CD4-positive, alpha-beta T cell treated with Interleukin-15 for 1 hour (primary cell): ENCODE data around the gene GYG1.

Source experiments
- DNase-seq: peaks from one replicate; pipeline ENCODE4 v3.0.0-alpha.2; 2020

Gene GYG1

DNA sequence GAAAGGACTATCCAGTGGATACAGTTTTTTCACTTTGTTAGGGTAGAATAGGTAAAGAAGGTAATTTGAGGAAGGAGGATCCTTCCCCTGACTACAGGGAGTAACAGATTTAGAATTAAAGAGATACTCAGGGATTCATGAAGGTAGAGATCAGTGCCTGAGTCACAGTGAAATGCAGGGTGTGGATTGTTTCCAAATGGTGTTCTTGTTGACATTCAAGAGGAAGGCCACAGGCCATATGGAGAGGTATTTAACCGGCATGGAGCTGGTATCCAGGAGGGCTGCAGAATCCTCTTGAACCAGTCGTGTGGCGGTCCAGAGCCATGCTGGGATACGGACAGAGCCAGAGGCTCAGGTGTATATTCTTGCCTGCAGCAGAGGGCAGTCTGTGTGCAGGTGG is 28.2 kb downstream of the GYG1 start:
- no peak for DNase-seq

- DNase-seq: no peak
These were observed 29.0 kb downstream of the GYG1 start for GRCh38 chr3:149020196-149020838.

GRCh38 chr3:149020839-149021252 is 29.5 kb downstream of the GYG1 start:
- DNase-seq: no peak

DNA sequence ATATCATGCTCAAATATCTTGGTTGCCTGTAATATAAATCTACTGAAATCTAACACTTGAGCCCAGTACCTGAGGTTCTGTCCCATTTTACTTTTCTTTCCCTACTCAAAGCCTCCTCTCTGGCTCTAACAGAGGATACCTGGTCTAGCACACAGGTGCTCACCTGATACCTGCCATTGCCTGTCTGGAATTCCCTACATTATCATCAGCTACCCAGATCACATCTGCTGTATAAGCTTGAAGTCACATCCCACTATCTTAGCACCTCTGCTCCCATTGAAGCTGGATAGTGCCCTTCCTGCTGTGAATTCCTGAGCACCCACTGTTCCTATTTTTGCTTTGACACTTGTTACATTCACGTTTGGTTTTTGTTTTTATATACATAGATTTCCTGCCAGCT is 30.5 kb downstream of the GYG1 start:
- DNase-seq: no peak

GRCh38 chr3:149023951-149024350 is 32.6 kb downstream of the GYG1 start:
- DNase-seq: no peak

DNA sequence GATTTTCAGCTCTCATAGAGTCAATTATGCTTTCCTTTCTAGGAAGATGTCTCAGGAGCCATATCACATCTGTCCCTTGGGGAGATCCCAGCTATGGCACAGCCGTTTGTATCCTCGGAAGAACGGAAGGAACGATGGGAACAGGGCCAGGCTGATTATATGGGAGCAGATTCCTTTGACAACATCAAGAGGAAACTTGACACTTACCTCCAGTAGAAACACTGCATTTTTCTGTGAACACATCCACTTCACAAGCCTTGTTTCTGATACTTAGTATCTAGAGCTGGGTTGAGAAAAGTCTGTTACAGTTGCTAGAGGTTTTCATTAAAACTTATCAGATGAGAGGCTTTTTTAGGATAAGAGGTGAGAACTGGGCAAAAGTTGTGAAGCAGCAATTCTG is 35.4 kb downstream of the GYG1 start:
- no peak for DNase-seq

- no peak for DNase-seq
These were observed 39.8 kb downstream of the GYG1 start for GRCh38 chr3:149031096-149031495.

DNA sequence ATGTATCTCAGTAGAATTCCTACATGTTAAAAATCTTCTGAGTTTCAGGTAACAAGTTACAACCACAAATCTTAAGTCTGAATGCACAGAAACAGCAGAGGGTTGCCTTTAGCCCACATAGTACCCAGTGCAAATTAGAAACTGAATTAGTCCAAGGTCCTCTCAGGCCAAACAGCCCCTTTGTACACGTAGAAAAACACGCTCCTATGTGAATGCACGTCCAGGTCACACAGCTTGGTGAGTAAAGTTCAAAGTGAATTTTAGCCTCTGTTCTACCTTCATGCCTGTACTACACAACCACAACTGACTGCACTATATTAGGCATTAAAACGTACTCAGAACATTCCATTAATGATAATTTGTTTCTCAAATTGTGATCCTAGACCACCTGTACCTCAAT is 46.3 kb downstream of the GYG1 start:
- no peak for DNase-seq

- DNase-seq: no peak
These were observed 47.0 kb downstream of the GYG1 start for GRCh38 chr3:149038322-149038721.

DNA sequence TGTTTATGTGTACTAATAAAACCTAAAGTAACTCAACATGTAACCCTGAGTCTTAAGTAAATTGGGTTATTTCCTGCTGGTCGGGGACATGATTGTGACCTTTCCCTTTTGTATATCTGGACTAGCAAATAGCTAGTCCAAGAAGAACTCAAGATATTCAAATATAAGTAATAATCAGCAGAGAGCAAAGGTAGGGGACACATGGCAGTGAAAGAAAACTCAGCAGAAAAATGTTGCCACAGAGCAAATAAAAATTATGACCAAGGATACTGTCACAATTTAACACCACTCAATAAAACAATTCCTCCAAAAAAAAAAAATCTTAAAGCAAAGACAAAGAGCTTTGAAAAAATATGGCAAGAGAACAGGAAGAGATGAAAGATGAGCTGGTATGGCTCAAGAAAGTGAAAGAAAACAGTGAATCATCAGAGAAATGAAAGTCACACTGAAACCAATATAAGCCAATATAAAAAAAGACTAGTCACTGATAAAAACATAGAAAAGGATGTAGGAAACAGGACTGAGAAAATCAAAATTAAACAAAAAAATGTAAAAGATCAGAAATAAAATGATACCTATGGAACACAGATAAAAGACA is 51.5 kb downstream of the GYG1 start:
- no peak for DNase-seq

DNA sequence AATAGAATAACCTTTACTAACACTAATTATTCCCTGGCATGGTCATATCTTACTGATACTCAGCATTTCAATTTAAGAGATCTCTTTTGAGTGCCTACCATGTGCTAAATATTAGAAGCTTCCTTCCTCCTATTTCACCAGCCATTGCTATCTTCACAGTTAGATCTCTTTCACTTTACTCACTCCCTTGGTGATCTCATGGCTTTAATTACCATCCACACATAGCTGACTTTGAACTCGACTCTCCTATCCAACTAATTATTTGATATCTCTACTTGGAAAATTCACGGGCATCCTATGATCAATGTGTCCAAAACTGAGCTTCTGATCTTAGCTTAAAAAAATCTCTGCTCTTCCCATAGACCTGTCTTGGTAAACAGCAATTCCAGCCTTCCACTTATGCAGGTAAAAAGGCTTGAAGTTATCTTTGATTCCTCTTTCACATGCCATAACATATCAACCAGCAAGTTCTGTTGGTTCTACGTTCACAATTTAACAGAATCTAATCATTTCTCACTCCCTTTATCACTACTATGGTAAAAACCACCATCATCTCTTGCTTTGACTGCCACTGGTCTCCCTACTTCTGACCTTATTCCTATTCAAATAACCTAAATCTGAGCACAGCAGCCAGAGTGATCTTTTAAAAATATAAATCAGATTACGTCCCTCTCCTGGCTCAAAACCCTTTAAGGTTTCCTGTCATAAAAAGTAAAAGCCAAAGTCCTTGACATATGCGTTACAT is 53.2 kb downstream of the GYG1 start:
- DNase-seq: no peak

DNA sequence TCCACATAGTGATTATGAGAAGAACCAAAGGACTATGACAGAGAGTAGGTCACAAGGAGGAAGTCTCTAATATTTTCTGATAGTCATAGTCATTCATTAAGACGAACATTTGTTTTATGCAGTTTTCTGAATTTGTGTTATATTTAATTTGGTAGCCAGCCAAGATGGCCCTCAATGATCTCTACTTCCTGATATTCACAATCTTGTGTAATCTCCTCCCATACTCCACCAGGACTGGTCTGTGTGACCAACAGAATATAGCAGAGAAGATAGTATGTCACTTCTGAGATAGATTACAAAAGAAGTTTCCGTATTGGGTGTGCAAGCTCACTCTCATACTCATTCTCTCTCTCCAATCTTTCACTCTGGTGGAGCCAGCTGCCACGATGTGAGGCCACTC is 64.2 kb downstream of the GYG1 start:
- DNase-seq: no peak

GRCh38 chr3:149058198-149058597 is 66.9 kb downstream of the GYG1 start:
- DNase-seq: no peak

DNA sequence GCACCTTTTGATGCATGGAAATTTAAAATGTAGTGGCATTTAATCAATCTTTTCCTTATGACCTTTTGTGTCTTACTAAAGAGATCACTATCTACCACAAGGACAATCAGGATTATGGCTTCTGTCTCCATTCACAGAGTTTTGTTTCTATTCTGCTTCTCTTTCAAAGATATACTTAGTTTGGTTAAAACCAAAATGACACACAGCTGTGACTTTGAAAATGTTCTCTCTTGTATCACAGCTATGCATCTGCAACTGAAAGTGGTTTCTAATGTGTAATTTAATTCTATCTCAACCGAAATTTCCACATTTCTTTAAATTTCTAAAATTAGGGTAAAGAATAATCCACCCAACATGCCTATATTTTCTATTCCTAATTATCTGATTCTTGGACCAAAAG is 67.3 kb downstream of the GYG1 start:
- DNase-seq: no peak

DNA sequence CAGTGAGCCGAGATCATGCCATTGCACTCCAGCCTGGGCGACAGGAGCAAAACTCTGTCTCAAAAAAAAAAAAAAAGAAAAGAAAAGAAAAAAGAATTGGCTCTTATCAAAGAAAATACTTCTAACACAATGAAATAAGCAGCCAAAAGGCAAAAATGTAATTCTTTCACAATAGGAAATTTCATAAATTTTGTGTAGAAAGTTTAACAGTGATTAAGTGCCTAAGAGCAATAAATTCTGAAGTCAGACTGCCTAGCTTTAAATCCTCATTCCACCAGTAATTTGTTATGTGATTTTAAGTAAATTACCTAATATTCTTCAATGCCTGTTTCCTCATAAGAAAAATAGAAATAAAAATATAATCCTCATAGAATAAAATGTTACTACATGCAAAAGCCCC is 70.4 kb downstream of the GYG1 start:
- no peak for DNase-seq

DNA sequence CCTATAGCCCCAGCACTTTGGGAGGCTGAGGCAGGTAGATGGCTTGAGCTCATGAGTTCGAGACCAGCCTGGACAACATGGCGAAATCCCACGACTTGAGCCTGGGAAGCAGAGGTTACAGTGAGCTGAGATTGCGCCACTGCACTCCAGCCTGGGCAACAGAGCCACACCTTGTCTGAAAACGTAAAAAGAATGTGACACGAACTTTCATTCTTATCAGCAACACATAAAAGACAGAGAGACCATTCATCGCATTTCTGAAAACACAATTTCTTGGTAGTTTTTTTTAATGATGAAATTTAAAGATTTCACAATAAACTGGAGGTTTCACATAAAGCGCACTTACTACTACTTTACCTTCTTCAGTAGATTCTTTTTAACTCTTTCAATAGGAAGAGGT is 76.5 kb downstream of the GYG1 start:
- no peak for DNase-seq
